ENCODE measurements around the gene NPAS3.
A peak's percentile ranks its signal among the peaks of the same experiment; 100 is the strongest.

The NPAS3 gene

DNA sequence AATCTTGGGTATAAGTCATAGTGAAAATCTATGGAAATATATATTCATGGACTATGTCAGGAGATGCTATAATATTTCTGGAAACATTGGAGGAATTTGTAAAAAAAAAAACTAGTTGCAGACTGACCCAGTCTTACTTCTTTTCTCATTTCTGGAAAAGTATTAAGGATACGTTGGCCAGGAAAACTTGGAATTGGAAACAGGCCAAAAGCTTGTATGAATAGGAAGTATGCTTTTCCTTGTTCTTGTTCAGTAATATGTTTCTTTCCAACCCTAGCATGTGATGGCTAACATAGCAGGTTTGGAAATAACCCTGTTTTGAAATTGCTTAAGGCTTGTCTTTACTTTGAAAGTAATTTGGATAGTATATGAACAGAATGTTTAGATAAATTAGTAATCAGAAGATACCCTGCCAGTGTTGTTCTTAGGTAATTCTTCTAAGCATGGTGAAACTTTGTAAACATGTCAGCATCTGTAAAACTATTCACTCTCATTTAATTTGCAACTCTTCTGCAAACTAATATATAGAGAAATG, 316.2 kb downstream of the NPAS3 start:
- H3K27me3 Mint-ChIP-seq (ENCODE audit: low read depth) = no peaks in the 10 kb centered on the region
- no peaks in the 10 kb centered on the region for H3K9me3 Mint-ChIP-seq
- peaks cover 6% of the 10 kb centered on the region for H3K4me1 Mint-ChIP-seq
- H3K36me3 Mint-ChIP-seq (ENCODE audit: low read depth) = no peaks in the 10 kb centered on the region
- H3K27ac Mint-ChIP-seq = no peak overlapping the region
- TF ChIP-seq, protein P1, sequence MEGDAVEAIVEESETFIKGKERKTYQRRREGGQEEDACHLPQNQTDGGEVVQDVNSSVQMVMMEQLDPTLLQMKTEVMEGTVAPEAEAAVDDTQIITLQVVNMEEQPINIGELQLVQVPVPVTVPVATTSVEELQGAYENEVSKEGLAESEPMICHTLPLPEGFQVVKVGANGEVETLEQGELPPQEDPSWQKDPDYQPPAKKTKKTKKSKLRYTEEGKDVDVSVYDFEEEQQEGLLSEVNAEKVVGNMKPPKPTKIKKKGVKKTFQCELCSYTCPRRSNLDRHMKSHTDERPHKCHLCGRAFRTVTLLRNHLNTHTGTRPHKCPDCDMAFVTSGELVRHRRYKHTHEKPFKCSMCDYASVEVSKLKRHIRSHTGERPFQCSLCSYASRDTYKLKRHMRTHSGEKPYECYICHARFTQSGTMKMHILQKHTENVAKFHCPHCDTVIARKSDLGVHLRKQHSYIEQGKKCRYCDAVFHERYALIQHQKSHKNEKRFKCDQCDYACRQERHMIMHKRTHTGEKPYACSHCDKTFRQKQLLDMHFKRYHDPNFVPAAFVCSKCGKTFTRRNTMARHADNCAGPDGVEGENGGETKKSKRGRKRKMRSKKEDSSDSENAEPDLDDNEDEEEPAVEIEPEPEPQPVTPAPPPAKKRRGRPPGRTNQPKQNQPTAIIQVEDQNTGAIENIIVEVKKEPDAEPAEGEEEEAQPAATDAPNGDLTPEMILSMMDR (IDR thresholded peaks at IDR 0.05; ENCODE audit: unreplicated experiment in 3 of 3) = no peak
- no peak overlapping the region for H3K4me3 Mint-ChIP-seq

DNA sequence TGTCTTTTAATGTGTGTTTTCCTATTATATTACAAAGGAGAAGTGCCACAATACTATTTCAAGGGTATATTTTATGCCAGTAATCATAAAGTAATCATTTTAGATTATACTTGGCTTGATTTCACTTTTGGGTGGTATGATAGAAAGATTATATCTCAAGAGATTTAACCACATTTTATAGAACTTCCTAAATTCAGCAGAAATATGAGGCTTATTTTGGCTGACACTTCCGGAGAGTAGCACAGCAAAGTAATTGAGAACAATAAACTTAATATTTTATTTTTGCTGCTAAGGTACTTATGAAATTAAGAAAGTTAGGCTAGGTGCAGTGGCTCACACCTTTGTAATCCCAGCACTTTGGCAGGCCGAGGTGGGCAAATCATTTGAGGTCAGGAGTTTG, 319.1 kb downstream of the NPAS3 start:
- H3K27ac Mint-ChIP-seq = no peak overlapping the region
- H3K4me1 Mint-ChIP-seq = peaks cover 15% of the 10 kb centered on the region
- TF ChIP-seq, protein P1 (IDR thresholded peaks at IDR 0.05; ENCODE audit: unreplicated experiment in 3 of 3) = no peak
- no peak overlapping the region for H3K4me3 Mint-ChIP-seq
- H3K36me3 Mint-ChIP-seq (ENCODE audit: low read depth) = peaks cover 4% of the 10 kb centered on the region
- no peaks in the 10 kb centered on the region for H3K27me3 Mint-ChIP-seq (ENCODE audit: low read depth)
- H3K9me3 Mint-ChIP-seq = no peaks in the 10 kb centered on the region

DNA sequence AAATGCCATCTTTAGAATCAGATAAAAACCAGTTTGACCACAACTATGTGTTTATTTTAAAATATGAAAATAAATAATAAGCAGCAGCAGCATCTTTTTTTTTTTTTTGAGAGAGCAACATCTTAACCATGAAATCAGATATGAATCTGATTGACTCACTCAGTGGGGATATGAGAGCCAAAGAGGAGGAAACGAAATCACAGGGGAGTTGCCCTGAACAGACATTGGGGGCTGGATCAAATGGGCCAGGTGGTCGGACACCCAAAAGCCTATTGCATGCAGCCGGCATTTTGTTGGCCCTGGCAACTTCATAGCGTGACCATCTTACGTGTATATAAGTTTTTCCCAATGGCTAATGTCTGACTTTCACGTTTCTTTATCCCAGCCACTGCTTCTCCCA, 321.1 kb downstream of the NPAS3 start:
- Mint-ChIP-seq H3K4me3 (no peak overlapping the region), H3K36me3 (ENCODE audit: low read depth) (peaks cover 8% of the 10 kb centered on the region), H3K27me3 (ENCODE audit: low read depth) (no peaks in the 10 kb centered on the region), H3K4me1 (peaks cover 12% of the 10 kb centered on the region), H3K27ac (no peak overlapping the region), H3K9me3 (peaks cover 3% of the 10 kb centered on the region)
- TF ChIP-seq, protein P1 (IDR thresholded peaks at IDR 0.05; ENCODE audit: unreplicated experiment in 3 of 3) = no peak

- no peak overlapping the region for H3K4me3 Mint-ChIP-seq
- H3K36me3 Mint-ChIP-seq (ENCODE audit: low read depth) = peaks cover 5% of the 10 kb centered on the region
- no peaks in the 10 kb centered on the region for H3K9me3 Mint-ChIP-seq
- H3K4me1 Mint-ChIP-seq = no peaks in the 10 kb centered on the region
- TF ChIP-seq, protein P1 (IDR thresholded peaks at IDR 0.05; ENCODE audit: unreplicated experiment in 3 of 3) = no peak
- no peaks in the 10 kb centered on the region for H3K27me3 Mint-ChIP-seq (ENCODE audit: low read depth)
- no peak overlapping the region for H3K27ac Mint-ChIP-seq
Observed at GRCh38 chr14:33271216-33271615, 332.5 kb downstream of the NPAS3 start.

DNA sequence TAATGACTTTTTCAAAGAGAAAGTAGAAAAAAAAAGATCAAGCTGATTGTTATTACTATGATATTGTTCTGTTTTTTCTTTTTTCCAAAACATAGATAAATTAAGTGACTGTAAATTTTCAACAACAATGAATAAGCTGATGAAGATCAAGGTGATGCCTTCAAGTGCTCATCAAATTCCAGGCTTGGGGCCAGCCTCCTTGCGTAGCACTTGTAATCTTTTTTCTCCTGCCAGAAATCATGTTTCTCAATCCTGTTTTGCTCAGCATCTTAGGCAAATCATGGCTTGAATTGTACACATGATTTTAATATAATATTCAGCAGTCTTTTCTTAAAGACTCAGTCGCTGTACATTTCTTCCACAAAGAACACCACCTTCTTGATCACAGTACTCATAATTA, 333.2 kb downstream of the NPAS3 start:
- Mint-ChIP-seq H3K27ac (no peak overlapping the region), H3K9me3 (no peaks in the 10 kb centered on the region), H3K4me3 (no peak overlapping the region), H3K4me1 (no peaks in the 10 kb centered on the region), H3K27me3 (ENCODE audit: low read depth) (no peaks in the 10 kb centered on the region), H3K36me3 (ENCODE audit: low read depth) (peaks cover 5% of the 10 kb centered on the region)
- TF ChIP-seq, protein P1 (IDR thresholded peaks at IDR 0.05; ENCODE audit: unreplicated experiment in 3 of 3) = no peak

- TF ChIP-seq, protein P1 (IDR thresholded peaks at IDR 0.05; ENCODE audit: unreplicated experiment in 3 of 3) = no peak
- Mint-ChIP-seq H3K9me3 (no peaks in the 10 kb centered on the region), H3K27ac (peak overlapping the region in 1 of 3 experiments; percentile 36), H3K4me3 (no peak overlapping the region), H3K27me3 (ENCODE audit: low read depth) (no peaks in the 10 kb centered on the region), H3K36me3 (ENCODE audit: low read depth) (no peaks in the 10 kb centered on the region), H3K4me1 (no peaks in the 10 kb centered on the region)
Observed at GRCh38 chr14:33273978-33274377, 335.3 kb downstream of the NPAS3 start.

All from nephron (organoid).